Karpas-422 (cell line): ENCODE results near the gene CD84. TPM values are rescaled to one million over a fixed set of nuclear protein-coding genes. Genes with fewer than 3 reads are reported as not detected.

Source experiments
- DNase-seq: peaks from one replicate; pipeline ENCODE4 v3.0.0-alpha.2; 2015
- H2AFZ ChIP-seq: fragments of 200-600 bp; sonication (generic); 2 replicates; pipeline ENCODE4 v1.6.1; 2014; ENCODE audit warnings: antibody characterized with exemption, low read length, mixed read lengths
- H3K27ac ChIP-seq: fragments of 200-600 bp; sonication (generic); 2 replicates; pipeline ENCODE4 v1.5.1; 2014; ENCODE audit warnings: mild to moderate bottlenecking, low read length, moderate library complexity
- H3K27me3 ChIP-seq: fragments of 200-600 bp; sonication (generic); 2 replicates; pipeline ENCODE4 v1.6.1; 2014; ENCODE audit warnings: low read length, mixed read lengths
- H3K36me3 ChIP-seq: fragments of 200-600 bp; sonication (generic); 2 replicates; pipeline ENCODE4 v1.6.1; 2014; ENCODE audit warnings: low read length, mixed read lengths; ENCODE audit not compliant: insufficient read depth
- H3K4me1 ChIP-seq: fragments of 200-600 bp; sonication (generic); 2 replicates; pipeline ENCODE4 v1.6.1; 2014; ENCODE audit warnings: mild to moderate bottlenecking, low read length, mixed read lengths
- H3K4me2 ChIP-seq: fragments of 200-600 bp; sonication (generic); 2 replicates; pipeline ENCODE4 v1.6.1; 2014; ENCODE audit warnings: low read length, low read depth, mild to moderate bottlenecking; ENCODE audit not compliant: poor library complexity, severe bottlenecking
- H3K4me3 ChIP-seq: fragments of 200-600 bp; sonication (generic); 2 replicates; pipeline ENCODE4 v1.5.1; 2014; ENCODE audit warnings: mild to moderate bottlenecking, antibody characterized with exemption, low read length, mixed read lengths
- H3K79me2 ChIP-seq: fragments of 200-600 bp; sonication (generic); 2 replicates; pipeline ENCODE4 v1.6.1; 2014; ENCODE audit warnings: mild to moderate bottlenecking, low read length, mixed read lengths
- H3K9ac ChIP-seq: fragments of 200-600 bp; sonication (generic); 2 replicates; pipeline ENCODE4 v1.6.0; 2014; ENCODE audit warnings: low read length
- H3K9me2 ChIP-seq: fragments of 200-600 bp; sonication (generic), shearing (Covaris generic); replicated peaks from 2 replicates; pipeline ENCODE4 v1.6.0; 2014; ENCODE audit warnings: mild to moderate bottlenecking, low read length, moderate library complexity; ENCODE audit not compliant: insufficient read depth
- H3K9me3 ChIP-seq: fragments of 300-700, 200-600 bp; sonication (generic); 2 replicates; pipeline ENCODE4 v1.6.1; 2014; ENCODE audit warnings: low read length, mixed read lengths
- H4K20me1 ChIP-seq: fragments of 200-600 bp; sonication (generic); 2 replicates; pipeline ENCODE4 v1.6.1; 2014; ENCODE audit warnings: mild to moderate bottlenecking, antibody characterized with exemption, low read length, low read depth; ENCODE audit not compliant: insufficient read depth
- total RNA-seq: library from RNA; depleted of rRNA; stranded (reverse); fragments of >200 nt; shearing (Covaris generic); gene quantifications from 2 replicates; pipeline ENCODE4 v1.2.3, GENCODE V29; 2014; ENCODE audit warnings: low replicate concordance

Gene CD84
- total RNA-seq, 1 experiment from 2014 or later, result 29.4 TPM

- DNase-seq, result no peak
- Histone ChIP-seq H3K9ac (no peak overlapping the region), H3K27me3 (no peaks in the 10 kb centered on the region), H3K36me3 (no peaks in the 10 kb centered on the region), H3K79me2 (no peaks in the 10 kb centered on the region), H3K9me2 (no peaks in the 10 kb centered on the region), H3K4me1 (peaks cover 12% of the 10 kb centered on the region), H2AFZ (no peak overlapping the region), H3K27ac (no peak overlapping the region), H4K20me1 (no peaks in the 10 kb centered on the region), H3K9me3 (peaks cover 7% of the 10 kb centered on the region; the same call in 1 of the 2 replicates), H3K4me3 (no peak overlapping the region), H3K4me2 (no peak overlapping the region)
Measured at GRCh38 chr1:160607672-160608032, 28.4 kb upstream of the CD84 start.

- Histone ChIP-seq H2AFZ (peak overlapping the region; percentile 40; the same call in 1 of the 2 replicates), H3K4me1 (peaks cover 12% of the 10 kb centered on the region), H3K4me2 (peak overlapping the region; percentile 22), H3K36me3 (no peaks in the 10 kb centered on the region), H3K79me2 (no peaks in the 10 kb centered on the region), H3K27me3 (no peaks in the 10 kb centered on the region), H3K4me3 (no peak overlapping the region), H4K20me1 (no peaks in the 10 kb centered on the region), H3K9me2 (no peaks in the 10 kb centered on the region), H3K9me3 (peaks cover 7% of the 10 kb centered on the region; the same call in 1 of the 2 replicates), H3K27ac (peak overlapping the region; percentile 26), H3K9ac (peak overlapping the region; percentile 23)
- peak; percentile 92 for DNase-seq
Measured at GRCh38 chr1:160607011-160607671, 27.8 kb upstream of the CD84 start.

GRCh38 chr1:160606611-160607010, 27.3 kb upstream of the CD84 start:
- Histone ChIP-seq H3K36me3 (no peaks in the 10 kb centered on the region), H3K4me3 (no peak overlapping the region), H3K9ac (peak overlapping the region; percentile 23), H4K20me1 (no peaks in the 10 kb centered on the region), H3K4me2 (peak overlapping the region; percentile 22), H3K9me3 (peaks cover 7% of the 10 kb centered on the region; the same call in 1 of the 2 replicates), H3K27me3 (no peaks in the 10 kb centered on the region), H2AFZ (peak overlapping the region; percentile 40; the same call in 1 of the 2 replicates), H3K27ac (peak overlapping the region; percentile 26), H3K4me1 (peaks cover 12% of the 10 kb centered on the region), H3K9me2 (no peaks in the 10 kb centered on the region), H3K79me2 (no peaks in the 10 kb centered on the region)
- DNase-seq, result no peak

- H3K79me2 ChIP-seq, result no peaks in the 10 kb centered on the region
- peak overlapping the region; percentile 26; the same call in 1 of the 2 replicates for H3K27ac ChIP-seq
- H4K20me1 ChIP-seq, result no peaks in the 10 kb centered on the region
- H3K9ac ChIP-seq, result peak overlapping the region; percentile 23; the same call in 1 of the 2 replicates
- H3K27me3 ChIP-seq, result no peaks in the 10 kb centered on the region
- H3K4me1 ChIP-seq, result peaks cover 12% of the 10 kb centered on the region
- no peak overlapping the region for H3K4me3 ChIP-seq
- peak overlapping the region; percentile 22 for H3K4me2 ChIP-seq
- no peak for DNase-seq
- H3K9me3 ChIP-seq, result peaks cover 7% of the 10 kb centered on the region; the same call in 1 of the 2 replicates
- H2AFZ ChIP-seq, result peak overlapping the region; percentile 40; the same call in 1 of the 2 replicates
- no peaks in the 10 kb centered on the region for H3K9me2 ChIP-seq
- no peaks in the 10 kb centered on the region for H3K36me3 ChIP-seq
Measured at GRCh38 chr1:160605792-160606479, 26.6 kb upstream of the CD84 start.

- H3K9me2 ChIP-seq, result no peaks in the 10 kb centered on the region
- no peaks in the 10 kb centered on the region for H4K20me1 ChIP-seq
- no peaks in the 10 kb centered on the region for H3K36me3 ChIP-seq
- peaks cover 7% of the 10 kb centered on the region; the same call in 1 of the 2 replicates for H3K9me3 ChIP-seq
- no peaks in the 10 kb centered on the region for H3K27me3 ChIP-seq
- H3K4me2 ChIP-seq, result no peak overlapping the region
- H3K79me2 ChIP-seq, result no peaks in the 10 kb centered on the region
- H3K27ac ChIP-seq, result no peak overlapping the region
- DNase-seq, result no peak
- no peak overlapping the region for H3K4me3 ChIP-seq
- no peak overlapping the region for H2AFZ ChIP-seq
- peaks cover 12% of the 10 kb centered on the region for H3K4me1 ChIP-seq
- no peak overlapping the region for H3K9ac ChIP-seq
Measured at GRCh38 chr1:160605205-160605604, 25.9 kb upstream of the CD84 start.

GRCh38 chr1:160597705-160598104, 18.4 kb upstream of the CD84 start:
- H4K20me1 ChIP-seq, result no peaks in the 10 kb centered on the region
- no peak overlapping the region for H3K4me2 ChIP-seq
- H3K9ac ChIP-seq, result no peak overlapping the region
- H3K36me3 ChIP-seq, result no peaks in the 10 kb centered on the region
- H3K9me2 ChIP-seq, result no peaks in the 10 kb centered on the region
- no peaks in the 10 kb centered on the region for H3K9me3 ChIP-seq
- DNase-seq, result no peak
- no peaks in the 10 kb centered on the region for H3K4me1 ChIP-seq
- H3K27me3 ChIP-seq, result no peaks in the 10 kb centered on the region
- no peak overlapping the region for H3K27ac ChIP-seq
- no peaks in the 10 kb centered on the region for H3K79me2 ChIP-seq
- no peak overlapping the region for H2AFZ ChIP-seq
- H3K4me3 ChIP-seq, result no peak overlapping the region

- Histone ChIP-seq H3K79me2 (no peaks in the 10 kb centered on the region), H3K4me3 (no peak overlapping the region), H3K36me3 (no peaks in the 10 kb centered on the region), H4K20me1 (no peaks in the 10 kb centered on the region), H3K9ac (no peak overlapping the region), H3K9me2 (no peaks in the 10 kb centered on the region), H2AFZ (no peak overlapping the region), H3K4me1 (no peaks in the 10 kb centered on the region), H3K4me2 (no peak overlapping the region), H3K9me3 (no peaks in the 10 kb centered on the region), H3K27me3 (no peaks in the 10 kb centered on the region), H3K27ac (no peak overlapping the region)
- no peak for DNase-seq
Measured at GRCh38 chr1:160597051-160597450, 17.8 kb upstream of the CD84 start.

GRCh38 chr1:160590488-160590887, 11.2 kb upstream of the CD84 start:
- H3K79me2 ChIP-seq, result no peaks in the 10 kb centered on the region
- H3K9ac ChIP-seq, result no peak overlapping the region
- H3K36me3 ChIP-seq, result no peaks in the 10 kb centered on the region
- DNase-seq, result peak; percentile 48
- no peaks in the 10 kb centered on the region for H3K9me3 ChIP-seq
- H3K27ac ChIP-seq, result no peak overlapping the region
- no peak overlapping the region for H3K4me2 ChIP-seq
- H2AFZ ChIP-seq, result 0 out of 2 replicates have a peak overlapping the region, but pooled peaks have one; percentile 54
- H3K4me1 ChIP-seq, result peaks cover 4% of the 10 kb centered on the region
- H3K27me3 ChIP-seq, result no peaks in the 10 kb centered on the region
- no peaks in the 10 kb centered on the region for H3K9me2 ChIP-seq
- H3K4me3 ChIP-seq, result no peak overlapping the region
- H4K20me1 ChIP-seq, result no peaks in the 10 kb centered on the region
